Suppressor macrophage treated with lipopolysaccharide for 1 hour (primary cell): ENCODE results near the gene TSKS.

Experiments
- DNase-seq, 3 donors: peaks; one replicate each; pipeline ENCODE4 v3.0.0-alpha.2; 2020 to 2022

TSKS gene

GRCh38 chr19:49793561-49793840, 30.4 kb upstream of the TSKS start:
- DNase-seq: peak; percentile 35 to 66 (median 38)

- DNase-seq: no peak
These were observed 29.9 kb upstream of the TSKS start for GRCh38 chr19:49792829-49793560.

DNA sequence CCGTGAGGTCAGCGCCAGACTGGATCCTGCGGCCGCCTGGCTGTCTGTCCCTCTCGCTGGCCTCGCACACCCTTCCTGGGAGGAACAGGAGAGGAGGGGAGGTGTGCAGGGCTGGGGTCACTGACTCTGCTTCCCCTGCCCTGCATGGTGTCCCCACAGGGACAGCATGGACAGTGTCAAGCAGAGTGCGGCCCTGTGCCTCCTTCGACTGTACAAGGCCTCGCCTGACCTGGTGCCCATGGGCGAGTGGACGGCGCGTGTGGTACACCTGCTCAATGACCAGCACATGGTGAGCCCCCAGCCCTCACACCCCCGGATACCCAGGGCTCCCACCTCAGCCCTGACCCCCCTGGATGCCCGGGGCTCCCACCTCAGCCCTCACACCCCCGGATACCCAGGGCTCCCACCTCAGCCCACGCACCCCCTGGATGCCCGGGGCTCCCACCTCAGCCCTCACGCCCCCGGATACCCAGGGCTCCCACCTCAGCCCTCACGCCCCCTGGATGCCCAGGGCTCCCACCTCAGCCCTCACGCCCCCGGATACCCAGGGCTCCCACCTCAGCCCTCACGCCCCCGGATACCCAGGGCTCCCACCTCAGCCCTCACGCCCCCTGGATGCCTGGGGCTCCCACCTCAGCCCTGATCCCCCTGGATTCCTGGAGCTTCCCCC, 28.8 kb upstream of the TSKS start:
- no peak for DNase-seq

DNA sequence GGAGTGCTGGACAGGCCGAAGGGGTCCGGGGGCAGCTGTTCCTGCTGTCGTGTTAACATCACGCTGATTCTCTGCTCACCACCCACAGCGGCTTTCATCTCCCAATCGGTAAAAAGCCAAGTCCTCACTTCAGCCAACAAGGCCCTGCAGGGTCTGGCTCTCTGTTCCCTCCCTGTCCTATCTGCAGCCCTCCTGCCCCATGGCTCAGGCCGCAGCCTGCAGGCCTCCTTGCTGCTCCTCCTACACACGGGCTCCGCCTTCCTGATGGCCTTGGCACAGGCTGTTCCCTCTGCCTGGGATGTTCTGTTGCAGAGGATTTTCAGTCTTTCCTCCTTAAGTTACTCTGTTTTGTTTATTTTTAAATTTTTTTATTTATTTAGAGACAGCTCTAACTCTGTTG, 27.8 kb upstream of the TSKS start:
- DNase-seq: no peak

DNA sequence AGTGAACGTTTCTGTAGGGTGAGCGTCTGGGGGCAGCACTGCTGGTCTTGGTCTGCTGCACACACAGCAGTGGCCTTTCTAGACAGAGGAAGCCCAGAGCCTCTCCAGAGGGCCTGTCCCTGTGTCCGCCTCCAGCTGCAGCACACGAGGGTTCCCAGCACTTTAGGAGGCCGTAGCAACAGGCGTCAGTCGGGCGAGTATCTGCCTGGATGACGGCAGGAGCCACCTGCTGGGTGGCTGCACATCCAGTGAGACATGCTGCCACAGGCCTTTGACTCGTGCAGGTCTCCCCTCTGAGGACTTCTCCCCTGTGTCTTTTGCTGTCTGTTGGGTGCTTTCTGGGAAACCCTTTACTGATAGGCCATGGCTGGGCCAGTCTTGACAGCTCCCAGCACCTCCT, 25.8 kb upstream of the TSKS start:
- DNase-seq: no peak

DNA sequence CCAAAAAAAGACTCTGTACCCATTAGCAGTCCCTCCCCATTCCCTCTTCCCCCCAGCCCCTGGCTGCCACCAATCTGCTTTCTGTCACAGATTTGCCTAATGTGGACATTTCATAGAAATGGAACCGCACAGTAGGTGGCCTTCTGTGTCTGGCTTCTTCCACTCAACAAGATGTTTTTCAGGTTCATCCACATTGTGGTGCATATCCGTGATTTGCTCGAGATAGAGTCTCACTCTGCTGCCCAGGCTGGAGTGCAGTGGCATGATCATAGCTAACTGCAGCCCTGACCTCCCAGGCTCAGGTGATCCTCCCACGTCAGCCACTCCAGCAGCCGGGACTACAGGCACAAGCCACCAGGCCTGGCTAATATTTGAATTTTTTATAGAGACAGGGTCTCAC, 24.6 kb upstream of the TSKS start:
- DNase-seq: no peak

DNA sequence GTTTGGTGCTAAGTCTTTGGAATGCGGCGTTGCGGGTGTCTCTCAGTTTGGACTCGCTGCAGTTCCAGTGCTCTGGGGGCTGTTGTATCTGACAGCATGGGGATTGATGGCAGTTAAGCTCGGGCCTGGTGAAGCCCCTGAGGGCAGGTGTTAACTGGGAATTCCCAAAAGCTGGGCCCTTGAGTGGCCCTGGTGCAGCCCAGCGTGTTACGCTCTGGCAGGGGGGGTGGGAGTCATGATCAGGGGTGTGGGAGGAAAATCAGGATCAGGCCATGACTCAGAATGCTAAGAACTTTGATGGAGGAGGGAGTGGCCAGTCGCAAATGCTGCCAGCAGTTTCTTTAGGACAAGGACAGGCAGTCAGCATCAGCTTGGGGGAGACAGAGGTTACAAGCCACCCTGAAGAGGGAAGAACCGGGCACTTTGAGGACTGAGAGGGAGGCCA, 23.3 kb upstream of the TSKS start:
- DNase-seq: no peak

- no peak for DNase-seq
These were observed 19.4 kb upstream of the TSKS start for GRCh38 chr19:49782515-49782914.

DNA sequence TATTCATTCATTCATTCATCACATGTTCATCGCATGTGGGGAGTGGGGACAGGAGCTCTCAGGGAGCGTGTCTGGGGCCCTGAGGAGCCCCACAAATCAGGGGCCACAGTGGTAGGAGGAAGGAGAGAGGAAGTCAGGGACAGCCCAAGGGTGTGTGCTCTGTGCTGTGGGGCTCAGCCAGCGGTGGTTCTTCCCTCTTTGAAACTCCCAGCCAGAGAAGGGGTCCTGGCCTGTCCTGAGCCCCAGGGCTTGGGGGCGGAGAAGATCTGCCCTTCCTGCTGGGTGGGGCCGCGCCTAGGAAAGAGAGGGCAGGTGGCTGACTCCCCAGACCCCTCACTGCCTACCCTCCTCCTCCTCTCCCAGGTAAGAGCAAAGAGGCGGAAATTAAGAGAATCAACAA, 18.3 kb upstream of the TSKS start:
- peak in 1 of 3 donors; percentile 28 for DNase-seq

GRCh38 chr19:49780861-49781260, 17.8 kb upstream of the TSKS start:
- DNase-seq: no peak

DNA sequence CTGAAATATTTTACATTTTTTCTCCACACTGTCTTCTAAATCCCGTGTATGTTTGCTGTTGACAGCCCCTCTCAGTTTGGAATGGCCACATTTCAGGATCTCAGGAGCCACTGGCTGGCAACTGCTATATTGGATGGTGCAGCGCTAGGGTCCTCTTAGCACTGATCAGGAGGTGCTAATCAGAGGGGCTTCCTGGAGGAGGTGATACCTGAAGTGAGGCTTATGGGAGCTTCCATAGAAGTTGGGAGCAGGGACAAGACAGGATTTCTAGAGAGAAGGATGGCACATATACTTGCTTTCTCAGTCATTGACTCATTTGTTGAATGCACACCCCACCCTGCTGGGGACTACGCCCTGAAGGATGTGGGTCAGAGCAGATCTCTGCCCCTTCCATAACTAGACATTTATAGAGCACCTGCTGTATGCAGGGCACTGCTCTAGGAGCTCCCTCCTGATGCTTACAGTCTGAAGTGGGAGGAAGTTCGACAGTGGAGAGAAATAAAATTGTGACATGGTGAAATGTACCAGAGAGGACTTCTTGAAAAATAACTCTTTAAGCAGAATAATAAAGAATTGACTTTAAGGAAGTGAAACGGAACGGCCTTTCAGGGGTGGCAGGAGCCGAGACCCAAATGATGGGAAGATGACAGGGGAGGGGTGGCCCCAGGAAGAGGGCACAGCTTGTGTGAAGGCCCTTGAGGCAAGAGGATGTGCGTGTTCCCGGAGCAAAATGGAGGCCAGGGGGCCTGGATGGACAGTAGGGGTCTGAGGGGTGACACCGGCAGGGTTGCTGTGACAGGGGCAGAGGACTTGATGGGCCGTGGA, 16.8 kb upstream of the TSKS start:
- peak; percentile 53 to 62 (median 56) for DNase-seq

GRCh38 chr19:49776371-49776764, 13.3 kb upstream of the TSKS start:
- DNase-seq: no peak

GRCh38 chr19:49775742-49776370, 12.8 kb upstream of the TSKS start:
- no peak for DNase-seq

- no peak for DNase-seq
These were observed 11.9 kb upstream of the TSKS start for GRCh38 chr19:49774969-49775368.

GRCh38 chr19:49773663-49774350, 10.7 kb upstream of the TSKS start:
- DNase-seq: no peak

DNA sequence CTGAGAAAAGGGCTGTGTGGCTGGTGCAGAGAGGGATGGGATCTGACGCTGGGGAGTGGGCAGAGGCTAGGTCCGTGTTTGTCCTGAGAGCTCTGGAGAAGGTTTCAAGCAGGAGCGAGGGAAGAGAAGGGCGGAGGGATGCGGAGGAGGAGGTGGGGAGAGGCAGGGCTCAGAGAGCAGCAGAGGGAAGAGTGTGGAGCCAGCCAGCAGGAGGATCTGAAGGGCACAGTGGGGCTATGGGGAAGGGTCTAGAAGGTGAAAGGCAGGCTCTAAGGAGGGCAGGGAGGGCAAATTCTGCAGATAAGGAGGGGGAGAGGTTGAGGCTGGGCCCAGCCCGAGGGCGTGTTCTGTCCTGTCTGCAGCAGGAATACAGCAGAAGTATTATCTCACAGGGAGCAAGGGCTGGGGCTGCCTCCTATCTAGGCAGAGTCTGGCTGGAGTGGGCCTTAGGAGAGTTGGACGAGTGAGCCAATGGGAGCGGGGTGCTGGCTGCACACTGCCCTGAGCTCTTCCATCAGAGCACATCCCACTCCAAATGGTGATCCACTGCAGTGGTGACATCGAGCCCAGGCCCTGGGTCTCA, 9.8 kb upstream of the TSKS start:
- no peak for DNase-seq

- no peak for DNase-seq
These were observed 8.6 kb upstream of the TSKS start for GRCh38 chr19:49771674-49772139.

DNA sequence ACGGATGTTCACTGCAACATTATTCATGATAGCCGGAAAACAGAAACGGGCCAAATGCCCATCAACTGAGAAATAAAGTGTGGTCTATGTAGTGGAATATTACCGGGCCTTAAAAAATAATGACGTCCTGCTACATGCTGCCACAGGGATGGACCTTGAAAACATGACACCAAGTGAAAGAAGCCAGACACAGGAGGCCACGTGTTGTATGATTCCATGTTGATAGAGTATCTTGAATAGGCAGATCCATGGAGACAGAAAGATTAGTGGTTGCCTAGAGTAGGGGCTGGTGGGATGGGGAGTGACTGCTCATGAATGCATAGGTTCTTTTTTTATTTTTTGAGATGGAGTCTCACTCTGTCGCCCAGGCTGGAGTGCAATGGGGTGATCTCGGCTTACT, 7.4 kb upstream of the TSKS start:
- no peak for DNase-seq

- DNase-seq: no peak
These were observed 5.0 kb upstream of the TSKS start for GRCh38 chr19:49767967-49768581.

DNA sequence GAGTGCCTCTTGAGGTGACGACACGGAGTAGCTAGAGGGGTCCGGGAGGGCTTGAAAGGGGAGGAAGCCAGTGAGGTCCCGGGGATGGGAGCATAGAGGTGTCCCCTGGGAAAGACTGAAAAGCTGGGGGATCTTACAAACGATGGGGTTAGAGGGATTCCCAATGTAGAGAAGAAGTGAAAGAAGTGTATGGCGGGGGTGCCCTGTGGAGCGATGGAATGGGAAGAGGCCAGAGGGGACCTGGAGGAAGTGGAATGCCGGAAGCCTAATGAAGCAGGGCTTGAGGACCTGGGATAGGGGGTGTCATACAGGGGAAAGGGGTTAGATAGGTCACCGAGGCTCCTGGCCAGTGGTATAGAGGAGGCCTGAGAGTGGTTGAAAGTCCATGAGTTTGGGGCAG, 4.3 kb upstream of the TSKS start:
- peak in 2 of 3 donors; percentile 20 to 23 for DNase-seq

GRCh38 chr19:49766930-49767299, 3.8 kb upstream of the TSKS start, which contains the start of gene AP2A1:
TSS of gene AP2A1 (plus strand) at chr19:49767001. CDS start at chr19:49767134, 133 bp downstream.
- DNase-seq: no peak
